GM23338 (cell line): ENCODE measurements around the gene ZNF728. TPM values are rescaled to one million over a fixed set of nuclear protein-coding genes. Genes with fewer than 3 reads are reported as not detected.

ENCODE experiments used
- ATAC-seq: fragments of 200-7000 bp; cut with Tn5 transposase; 3 replicates; pipeline ENCODE4 v1.9.1; 2020
- DNase-seq: peaks from one replicate; pipeline ENCODE4 v3.0.0-alpha.2; 2015; ENCODE audit warnings: low spot score
- H2AFZ ChIP-seq: fragments of 200-600 bp; sonication (generic); 2 replicates; pipeline ENCODE4 v1.8.0; 2016; ENCODE audit warnings: antibody characterized with exemption, mild to moderate bottlenecking, moderate library complexity
- H3F3A ChIP-seq: fragments of 200-600 bp; sonication (generic); replicated peaks from 2 replicates; pipeline ENCODE4 v1.8.0; 2017; ENCODE audit warnings: antibody characterized with exemption, mixed run types, low read depth
- H3K27ac ChIP-seq: fragments of 200-600 bp; sonication (generic); 2 replicates; pipeline ENCODE4 v1.6.1; 2016; ENCODE audit warnings: low read depth
- H3K27me3 ChIP-seq: fragments of 200-600 bp; sonication (generic); 2 replicates; pipeline ENCODE4 v1.8.0; 2016; ENCODE audit warnings: mild to moderate bottlenecking, mixed run types, moderate library complexity; ENCODE audit not compliant: insufficient read depth
- H3K36me3 ChIP-seq: fragments of 200-600 bp; sonication (generic); 2 replicates; pipeline ENCODE4 v1.8.0; 2016; ENCODE audit warnings: mild to moderate bottlenecking; ENCODE audit not compliant: insufficient read depth
- H3K4me1 ChIP-seq: fragments of 200-600 bp; sonication (generic); 2 replicates; pipeline ENCODE4 v1.8.0; 2016; ENCODE audit warnings: mild to moderate bottlenecking, moderate library complexity; ENCODE audit not compliant: insufficient read depth
- H3K4me2 ChIP-seq: fragments of 200-600 bp; sonication (generic); 2 replicates; pipeline ENCODE4 v1.7.1; 2017; ENCODE audit warnings: mixed run types
- H3K4me3 ChIP-seq: fragments of 200-600 bp; sonication (generic); 2 replicates; pipeline ENCODE4 v1.6.1; 2016; ENCODE audit warnings: mixed run types
- H3K79me2 ChIP-seq: fragments of 200-600 bp; sonication (generic); replicated peaks from 2 replicates; pipeline ENCODE4 v1.8.0; 2017; ENCODE audit warnings: mild to moderate bottlenecking; ENCODE audit not compliant: insufficient read depth
- H3K9me2 ChIP-seq: fragments of 200-600 bp; sonication (generic); 2 replicates; pipeline ENCODE4 v1.8.0; 2017; ENCODE audit not compliant: insufficient read depth
- H4K20me1 ChIP-seq: fragments of 200-600 bp; sonication (generic); replicated peaks from 2 replicates; pipeline ENCODE4 v1.8.0; 2017; ENCODE audit warnings: mild to moderate bottlenecking; ENCODE audit not compliant: insufficient read depth
- H3K27ac Mint-ChIP-seq: 2 replicates; pipeline ENCODE4 v1.8.0; 2020; ENCODE audit warnings: inconsistent platforms, mild to moderate bottlenecking, moderate library complexity, mixed read lengths
- H3K27me3 Mint-ChIP-seq: 3 replicates; pipeline ENCODE4 v1.8.0; 2022; ENCODE audit warnings: low read depth, mild to moderate bottlenecking, moderate library complexity, mixed read lengths, inconsistent platforms; ENCODE audit not compliant: insufficient read depth, poor library complexity
- H3K36me3 Mint-ChIP-seq: 3 replicates; pipeline ENCODE4 v1.8.0; 2021; ENCODE audit warnings: low read depth, mild to moderate bottlenecking, inconsistent platforms, moderate library complexity, mixed read lengths
- H3K4me1 Mint-ChIP-seq: 3 replicates; pipeline ENCODE4 v1.8.0; 2020; ENCODE audit warnings: mild to moderate bottlenecking, inconsistent platforms, mixed read lengths
- H3K4me3 Mint-ChIP-seq: 3 replicates; pipeline ENCODE4 v1.8.0; 2021; ENCODE audit warnings: moderate library complexity, mild to moderate bottlenecking, inconsistent platforms, mixed read lengths
- H3K9me3 Mint-ChIP-seq: 3 replicates; pipeline ENCODE4 v1.8.0; 2020; ENCODE audit warnings: moderate library complexity, mild to moderate bottlenecking, inconsistent platforms, mixed read lengths
- CREB1 ChIP-seq: fragments of 250-450 bp; sonication (Bioruptor Pico); IDR thresholded peaks from 2 replicates; pipeline ENCODE4 v1.5.0; 2020; ENCODE audit warnings: low read depth, mild to moderate bottlenecking, moderate library complexity
- EZH2 ChIP-seq: fragments of 200-600 bp; sonication (generic); IDR thresholded peaks from one replicate; pipeline ENCODE4 v1.8.0; 2017; ENCODE audit warnings: antibody characterized with exemption, mild to moderate bottlenecking, low read depth; ENCODE audit not compliant: unreplicated experiment
- EZH2phosphoT487 ChIP-seq: fragments of 200-600 bp; sonication (generic); IDR thresholded peaks from one replicate; pipeline ENCODE4 v1.8.1; 2018; ENCODE audit warnings: antibody characterized with exemption; ENCODE audit not compliant: unreplicated experiment
- JUNB ChIP-seq: IDR thresholded peaks from one replicate; pipeline ENCODE4 v1.6.1; 2016; ENCODE audit warnings: antibody characterized with exemption; ENCODE audit not compliant: unreplicated experiment
- NANOG ChIP-seq: IDR thresholded peaks from 2 replicates; pipeline ENCODE4 v1.6.1; 2016; ENCODE audit warnings: antibody characterized with exemption, borderline replicate concordance
- POLR2AphosphoS5 ChIP-seq: IDR thresholded peaks from 2 replicates; pipeline ENCODE4 v1.6.1; 2016; ENCODE audit warnings: antibody characterized with exemption, low read depth
- ZNF114 ChIP-seq: fragments of 250-450 bp; sonication (Bioruptor Pico); IDR thresholded peaks from 2 replicates; pipeline ENCODE4 v1.5.0; 2020; ENCODE audit warnings: mild to moderate bottlenecking, moderate library complexity
- long read RNA-seq: library from polyadenylated mRNA; unstranded; transcript quantifications from one replicate; pipeline ENCODE4 v2.0.0, GENCODE V29; 2020; ENCODE audit not compliant: unreplicated experiment
- polyA plus RNA-seq: library from polyadenylated mRNA; unstranded; fragments of >200 nt; fragmentation: Nextera tagmentation; extraction: Ambion mirVana; gene quantifications from 2 replicates; pipeline ENCODE4 v1.2.1, GENCODE V29; 2016
- total RNA-seq: library from RNA; depleted of rRNA; stranded (reverse); fragments of >200 nt; shearing (Covaris generic); gene quantifications from 2 replicates; pipeline ENCODE4 v1.2.3, GENCODE V29; 2014; rRNA removed
- TF ChIP-seq, protein P1 (sequence below): IDR thresholded peaks from one replicate; pipeline ENCODE4 v1.6.1; 2018; ENCODE audit warnings: antibody characterized with exemption; ENCODE audit not compliant: unreplicated experiment
- TF ChIP-seq, protein P2 (sequence below): IDR thresholded peaks from 2 replicates; pipeline ENCODE4 v1.6.1; 2016; ENCODE audit warnings: antibody characterized with exemption
- TF ChIP-seq, protein P3 (sequence below): fragments of 250-450 bp; sonication (Bioruptor Pico); IDR thresholded peaks from 2 replicates; pipeline ENCODE4 v1.5.0; 2020; ENCODE audit warnings: mild to moderate bottlenecking, moderate library complexity
- TF ChIP-seq, protein P4 (sequence below), 2 experiments: fragments of 200-600 bp in 1 of 2; sonication (generic) in 1 of 2; conservative IDR thresholded peaks; 2 replicates each; pipeline versions ENCODE4 v1.5.1 to v1.6.1; 2016 to 2017; ENCODE audit warnings: antibody characterized with exemption in 2 of 2, low read depth in 2 of 2, mild to moderate bottlenecking in 2 of 2, moderate library complexity in 1 of 2

Gene ZNF728
- 0.10 TPM in 1 of 2 replicates, not detected in the other for total RNA-seq
- not detected in 2 replicates for polyA plus RNA-seq
- long read RNA-seq = 0 reads

DNA sequence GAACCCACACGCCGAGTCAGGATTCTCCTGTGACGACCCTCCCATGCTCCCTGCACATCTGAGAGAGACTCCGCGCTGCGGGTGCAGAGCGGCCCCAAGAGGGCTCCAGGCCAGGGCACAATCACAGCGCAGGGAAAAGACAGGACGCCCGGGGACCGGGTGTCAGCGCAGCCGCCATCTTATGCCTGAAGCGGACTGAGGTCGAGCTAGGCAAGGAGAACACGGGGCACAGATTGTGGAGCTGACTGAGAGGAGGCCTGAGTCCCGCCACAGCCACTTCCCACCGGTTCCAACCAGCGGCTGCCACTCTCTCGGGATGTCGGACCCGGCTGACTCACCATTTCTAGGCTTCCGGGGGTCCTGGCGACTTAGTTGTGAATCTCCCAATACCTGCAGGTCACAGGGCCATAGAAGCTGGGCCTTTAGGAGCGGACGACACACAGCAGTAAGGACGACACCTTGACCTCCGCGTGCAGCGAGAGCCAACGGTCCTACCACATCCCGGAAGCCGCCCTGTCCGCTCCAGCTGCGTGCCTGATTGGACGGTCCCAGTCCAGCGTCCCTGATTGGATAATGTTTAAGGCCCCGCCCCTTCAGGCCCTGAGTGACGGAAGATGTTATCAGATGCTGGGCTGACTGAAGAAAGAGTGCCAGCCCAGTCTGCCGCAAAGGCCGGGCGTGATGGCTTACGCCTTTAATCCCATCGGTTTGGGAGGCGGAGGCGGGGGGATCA, at the start of gene ZNF728:
Gene ZNF728, minus strand, starts transcription at position 487 of the 733 bp plus-strand sequence. Its CDS starts 146 bp downstream, at position 341.
- no peak for ATAC-seq
- no peak within 1 kb of the TSS for H3K4me2 ChIP-seq
- H3K36me3 ChIP-seq = peaks cover 4% of the 10 kb centered on the region; the same call in 1 of the 2 replicates
- TF ChIP-seq EZH2 (no peak), EZH2phosphoT487 (no peak), POLR2AphosphoS5 (no peak), JUNB (no peak), CREB1 (CRISPR knock-in tag) (no peak), ZNF114 (CRISPR knock-in tag) (no peak), NANOG (no peak)
- TF ChIP-seq, protein P1, sequence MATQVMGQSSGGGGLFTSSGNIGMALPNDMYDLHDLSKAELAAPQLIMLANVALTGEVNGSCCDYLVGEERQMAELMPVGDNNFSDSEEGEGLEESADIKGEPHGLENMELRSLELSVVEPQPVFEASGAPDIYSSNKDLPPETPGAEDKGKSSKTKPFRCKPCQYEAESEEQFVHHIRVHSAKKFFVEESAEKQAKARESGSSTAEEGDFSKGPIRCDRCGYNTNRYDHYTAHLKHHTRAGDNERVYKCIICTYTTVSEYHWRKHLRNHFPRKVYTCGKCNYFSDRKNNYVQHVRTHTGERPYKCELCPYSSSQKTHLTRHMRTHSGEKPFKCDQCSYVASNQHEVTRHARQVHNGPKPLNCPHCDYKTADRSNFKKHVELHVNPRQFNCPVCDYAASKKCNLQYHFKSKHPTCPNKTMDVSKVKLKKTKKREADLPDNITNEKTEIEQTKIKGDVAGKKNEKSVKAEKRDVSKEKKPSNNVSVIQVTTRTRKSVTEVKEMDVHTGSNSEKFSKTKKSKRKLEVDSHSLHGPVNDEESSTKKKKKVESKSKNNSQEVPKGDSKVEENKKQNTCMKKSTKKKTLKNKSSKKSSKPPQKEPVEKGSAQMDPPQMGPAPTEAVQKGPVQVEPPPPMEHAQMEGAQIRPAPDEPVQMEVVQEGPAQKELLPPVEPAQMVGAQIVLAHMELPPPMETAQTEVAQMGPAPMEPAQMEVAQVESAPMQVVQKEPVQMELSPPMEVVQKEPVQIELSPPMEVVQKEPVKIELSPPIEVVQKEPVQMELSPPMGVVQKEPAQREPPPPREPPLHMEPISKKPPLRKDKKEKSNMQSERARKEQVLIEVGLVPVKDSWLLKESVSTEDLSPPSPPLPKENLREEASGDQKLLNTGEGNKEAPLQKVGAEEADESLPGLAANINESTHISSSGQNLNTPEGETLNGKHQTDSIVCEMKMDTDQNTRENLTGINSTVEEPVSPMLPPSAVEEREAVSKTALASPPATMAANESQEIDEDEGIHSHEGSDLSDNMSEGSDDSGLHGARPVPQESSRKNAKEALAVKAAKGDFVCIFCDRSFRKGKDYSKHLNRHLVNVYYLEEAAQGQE = no peak
- TF ChIP-seq, protein P2, sequence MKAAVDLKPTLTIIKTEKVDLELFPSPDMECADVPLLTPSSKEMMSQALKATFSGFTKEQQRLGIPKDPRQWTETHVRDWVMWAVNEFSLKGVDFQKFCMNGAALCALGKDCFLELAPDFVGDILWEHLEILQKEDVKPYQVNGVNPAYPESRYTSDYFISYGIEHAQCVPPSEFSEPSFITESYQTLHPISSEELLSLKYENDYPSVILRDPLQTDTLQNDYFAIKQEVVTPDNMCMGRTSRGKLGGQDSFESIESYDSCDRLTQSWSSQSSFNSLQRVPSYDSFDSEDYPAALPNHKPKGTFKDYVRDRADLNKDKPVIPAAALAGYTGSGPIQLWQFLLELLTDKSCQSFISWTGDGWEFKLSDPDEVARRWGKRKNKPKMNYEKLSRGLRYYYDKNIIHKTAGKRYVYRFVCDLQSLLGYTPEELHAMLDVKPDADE = no peak
- TF ChIP-seq, protein P3, sequence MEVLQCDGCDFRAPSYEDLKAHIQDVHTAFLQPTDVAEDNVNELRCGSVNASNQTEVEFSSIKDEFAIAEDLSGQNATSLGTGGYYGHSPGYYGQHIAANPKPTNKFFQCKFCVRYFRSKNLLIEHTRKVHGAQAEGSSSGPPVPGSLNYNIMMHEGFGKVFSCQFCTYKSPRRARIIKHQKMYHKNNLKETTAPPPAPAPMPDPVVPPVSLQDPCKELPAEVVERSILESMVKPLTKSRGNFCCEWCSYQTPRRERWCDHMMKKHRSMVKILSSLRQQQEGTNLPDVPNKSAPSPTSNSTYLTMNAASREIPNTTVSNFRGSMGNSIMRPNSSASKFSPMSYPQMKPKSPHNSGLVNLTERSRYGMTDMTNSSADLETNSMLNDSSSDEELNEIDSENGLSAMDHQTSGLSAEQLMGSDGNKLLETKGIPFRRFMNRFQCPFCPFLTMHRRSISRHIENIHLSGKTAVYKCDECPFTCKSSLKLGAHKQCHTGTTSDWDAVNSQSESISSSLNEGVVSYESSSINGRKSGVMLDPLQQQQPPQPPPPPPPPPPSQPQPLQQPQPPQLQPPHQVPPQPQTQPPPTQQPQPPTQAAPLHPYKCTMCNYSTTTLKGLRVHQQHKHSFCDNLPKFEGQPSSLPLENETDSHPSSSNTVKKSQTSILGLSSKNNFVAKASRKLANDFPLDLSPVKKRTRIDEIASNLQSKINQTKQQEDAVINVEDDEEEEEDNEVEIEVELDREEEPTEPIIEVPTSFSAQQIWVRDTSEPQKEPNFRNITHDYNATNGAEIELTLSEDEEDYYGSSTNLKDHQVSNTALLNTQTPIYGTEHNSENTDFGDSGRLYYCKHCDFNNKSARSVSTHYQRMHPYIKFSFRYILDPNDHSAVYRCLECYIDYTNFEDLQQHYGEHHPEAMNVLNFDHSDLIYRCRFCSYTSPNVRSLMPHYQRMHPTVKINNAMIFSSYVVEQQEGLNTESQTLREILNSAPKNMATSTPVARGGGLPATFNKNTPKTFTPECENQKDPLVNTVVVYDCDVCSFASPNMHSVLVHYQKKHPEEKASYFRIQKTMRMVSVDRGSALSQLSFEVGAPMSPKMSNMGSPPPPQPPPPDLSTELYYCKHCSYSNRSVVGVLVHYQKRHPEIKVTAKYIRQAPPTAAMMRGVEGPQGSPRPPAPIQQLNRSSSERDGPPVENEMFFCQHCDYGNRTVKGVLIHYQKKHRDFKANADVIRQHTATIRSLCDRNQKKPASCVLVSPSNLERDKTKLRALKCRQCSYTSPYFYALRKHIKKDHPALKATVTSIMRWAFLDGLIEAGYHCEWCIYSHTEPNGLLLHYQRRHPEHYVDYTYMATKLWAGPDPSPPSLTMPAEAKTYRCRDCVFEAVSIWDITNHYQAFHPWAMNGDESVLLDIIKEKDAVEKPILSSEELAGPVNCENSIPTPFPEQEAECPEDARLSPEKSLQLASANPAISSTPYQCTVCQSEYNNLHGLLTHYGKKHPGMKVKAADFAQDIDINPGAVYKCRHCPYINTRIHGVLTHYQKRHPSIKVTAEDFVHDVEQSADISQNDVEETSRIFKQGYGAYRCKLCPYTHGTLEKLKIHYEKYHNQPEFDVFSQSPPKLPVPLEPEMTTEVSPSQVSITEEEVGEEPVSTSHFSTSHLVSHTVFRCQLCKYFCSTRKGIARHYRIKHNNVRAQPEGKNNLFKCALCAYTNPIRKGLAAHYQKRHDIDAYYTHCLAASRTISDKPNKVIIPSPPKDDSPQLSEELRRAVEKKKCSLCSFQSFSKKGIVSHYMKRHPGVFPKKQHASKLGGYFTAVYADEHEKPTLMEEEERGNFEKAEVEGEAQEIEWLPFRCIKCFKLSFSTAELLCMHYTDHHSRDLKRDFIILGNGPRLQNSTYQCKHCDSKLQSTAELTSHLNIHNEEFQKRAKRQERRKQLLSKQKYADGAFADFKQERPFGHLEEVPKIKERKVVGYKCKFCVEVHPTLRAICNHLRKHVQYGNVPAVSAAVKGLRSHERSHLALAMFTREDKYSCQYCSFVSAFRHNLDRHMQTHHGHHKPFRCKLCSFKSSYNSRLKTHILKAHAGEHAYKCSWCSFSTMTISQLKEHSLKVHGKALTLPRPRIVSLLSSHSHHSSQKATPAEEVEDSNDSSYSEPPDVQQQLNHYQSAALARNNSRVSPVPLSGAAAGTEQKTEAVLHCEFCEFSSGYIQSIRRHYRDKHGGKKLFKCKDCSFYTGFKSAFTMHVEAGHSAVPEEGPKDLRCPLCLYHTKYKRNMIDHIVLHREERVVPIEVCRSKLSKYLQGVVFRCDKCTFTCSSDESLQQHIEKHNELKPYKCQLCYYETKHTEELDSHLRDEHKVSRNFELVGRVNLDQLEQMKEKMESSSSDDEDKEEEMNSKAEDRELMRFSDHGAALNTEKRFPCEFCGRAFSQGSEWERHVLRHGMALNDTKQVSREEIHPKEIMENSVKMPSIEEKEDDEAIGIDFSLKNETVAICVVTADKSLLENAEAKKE = no peak
- TF ChIP-seq, protein P4, sequence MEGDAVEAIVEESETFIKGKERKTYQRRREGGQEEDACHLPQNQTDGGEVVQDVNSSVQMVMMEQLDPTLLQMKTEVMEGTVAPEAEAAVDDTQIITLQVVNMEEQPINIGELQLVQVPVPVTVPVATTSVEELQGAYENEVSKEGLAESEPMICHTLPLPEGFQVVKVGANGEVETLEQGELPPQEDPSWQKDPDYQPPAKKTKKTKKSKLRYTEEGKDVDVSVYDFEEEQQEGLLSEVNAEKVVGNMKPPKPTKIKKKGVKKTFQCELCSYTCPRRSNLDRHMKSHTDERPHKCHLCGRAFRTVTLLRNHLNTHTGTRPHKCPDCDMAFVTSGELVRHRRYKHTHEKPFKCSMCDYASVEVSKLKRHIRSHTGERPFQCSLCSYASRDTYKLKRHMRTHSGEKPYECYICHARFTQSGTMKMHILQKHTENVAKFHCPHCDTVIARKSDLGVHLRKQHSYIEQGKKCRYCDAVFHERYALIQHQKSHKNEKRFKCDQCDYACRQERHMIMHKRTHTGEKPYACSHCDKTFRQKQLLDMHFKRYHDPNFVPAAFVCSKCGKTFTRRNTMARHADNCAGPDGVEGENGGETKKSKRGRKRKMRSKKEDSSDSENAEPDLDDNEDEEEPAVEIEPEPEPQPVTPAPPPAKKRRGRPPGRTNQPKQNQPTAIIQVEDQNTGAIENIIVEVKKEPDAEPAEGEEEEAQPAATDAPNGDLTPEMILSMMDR (conservative IDR thresholded peaks at IDR 0.05; ENCODE audit: low read depth in 2 of 2) = no peak
- H3K9me3 Mint-ChIP-seq = peaks cover 52% of the 10 kb centered on the region
- no peak for DNase-seq
- no peak within 1 kb of the TSS for H3K27ac ChIP-seq
- H3K4me3 Mint-ChIP-seq = no peak within 1 kb of the TSS
- no peak within 1 kb of the TSS for H2AFZ ChIP-seq
- no peaks in the 10 kb centered on the region for H3K27me3 ChIP-seq
- no peaks in the 10 kb centered on the region for H3K4me1 ChIP-seq
- H4K20me1 ChIP-seq = no peaks in the 10 kb centered on the region
- no peak within 1 kb of the TSS for H3K27ac Mint-ChIP-seq
- peaks cover 18% of the 10 kb centered on the region for H3K36me3 Mint-ChIP-seq
- no peaks in the 10 kb centered on the region for H3F3A ChIP-seq
- no peaks in the 10 kb centered on the region for H3K79me2 ChIP-seq
- H3K4me1 Mint-ChIP-seq = no peaks in the 10 kb centered on the region
- peaks cover 2% of the 10 kb centered on the region for H3K27me3 Mint-ChIP-seq
- H3K4me3 ChIP-seq = no peak within 1 kb of the TSS
- no peaks in the 10 kb centered on the region for H3K9me2 ChIP-seq
